ENCODE results near the gene FPGS. TPM values are rescaled to one million over a fixed set of nuclear protein-coding genes. Genes with fewer than 3 reads are reported as not detected.
"Not testable (repeated sequence)": the region's sequence is repeated elsewhere in the genome, so short reads cannot be mapped to it uniquely, and the experiment has no call there.

Gene FPGS
- total and polyA plus RNA-seq, 8 donors: 29.1 to 235 (median 70.4) TPM

GRCh38 chr9:127833555-127833954, 30.9 kb downstream of the FPGS start:
- 29 to 54% (median 44%) methylated on average over 1 of the region's 1 CpG for WGBS, 5 donors
- peaks cover 28 to 62% (median 40%) of the 10 kb centered on the region in 4 donors for H3K4me1 ChIP-seq
- H3K4me3 ChIP-seq: no peak overlapping the region
- no peaks in the 10 kb centered on the region for H3K27me3 ChIP-seq
- intact Hi-C loops (cut with DNase I; ENCODE audit: low total_unique reads): no loop called here
- no peaks in the 10 kb centered on the region for H3K9me3 ChIP-seq
- TF ChIP-seq EP300 (IDR thresholded peaks at IDR 0.05) (no peak), POLR2AphosphoS5 (IDR thresholded peaks at IDR 0.05) (no peak), CTCF (IDR thresholded peaks at IDR 0.05) (no peak), POLR2A (IDR thresholded peaks at IDR 0.05) (no peak)
- H3K27ac ChIP-seq: peak overlapping the region in 4 of 5 donors; percentile 61 to 89 (median 84)
- H3K36me3 ChIP-seq: peaks cover 0 to 6% (median 0%) of the 10 kb centered on the region in 4 donors
- no peak for DNase-seq

DNA sequence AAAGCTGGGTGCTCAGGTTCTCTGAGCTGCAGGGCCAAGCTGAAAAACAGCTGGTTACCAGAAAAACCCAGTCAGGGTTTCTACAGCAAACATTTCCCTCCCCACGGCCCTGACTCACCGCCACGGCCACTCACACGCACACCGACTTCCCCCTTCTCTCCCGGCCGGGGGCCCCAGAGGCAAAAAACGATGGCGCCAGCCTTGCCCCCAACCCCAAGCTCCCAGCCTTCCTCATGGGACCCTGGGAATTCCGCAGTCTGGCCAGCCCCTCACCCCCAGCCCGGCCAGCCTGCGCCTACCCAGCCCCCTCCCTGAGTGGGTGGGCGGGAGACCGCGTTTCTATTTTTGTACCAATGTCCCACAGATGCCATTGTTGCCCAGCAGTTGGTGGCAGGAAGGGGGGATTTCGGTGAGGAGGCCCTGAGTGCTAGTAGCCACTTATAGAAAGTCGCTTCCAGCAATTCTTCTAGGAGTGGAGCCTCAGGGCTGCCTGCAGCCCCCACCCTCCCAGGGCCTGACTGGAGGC, 33.4 kb downstream of the FPGS start:
- Histone ChIP-seq H3K9me3 (no peaks in the 10 kb centered on the region), H3K27me3 (no peaks in the 10 kb centered on the region), H3K36me3 (peaks cover 0 to 8% (median 2%) of the 10 kb centered on the region in 4 donors), H3K4me3 (no peak overlapping the region), H3K4me1 (peaks cover 21 to 78% (median 36%) of the 10 kb centered on the region in 4 donors), H3K27ac (peak overlapping the region; percentile 63 to 89 (median 82))
- intact Hi-C loops (cut with DNase I; ENCODE audit: low total_unique reads): no loop called here
- 34 to 56% (median 52%) methylated on average over 14 to 17 of the region's 17 CpGs for WGBS, 5 donors
- no peak for TF ChIP-seq EP300 (IDR thresholded peaks at IDR 0.05)
- no peak for TF ChIP-seq POLR2A (IDR thresholded peaks at IDR 0.05)
- TF ChIP-seq POLR2AphosphoS5 (IDR thresholded peaks at IDR 0.05): no peak
- no peak for TF ChIP-seq CTCF (IDR thresholded peaks at IDR 0.05)
- DNase-seq: peak in 1 of 2 donors; percentile 60

- intact Hi-C loops (cut with DNase I; ENCODE audit: low total_unique reads); H3K27me3 ChIP-seq; DNase-seq; H3K4me3 ChIP-seq; H3K9me3 ChIP-seq: not testable (repeated sequence)
- Histone ChIP-seq H3K4me1 (peaks cover 21 to 78% (median 36%) of the 10 kb centered on the region in 4 donors), H3K27ac (peak overlapping the region; percentile 63 to 89 (median 82)), H3K36me3 (peaks cover 0 to 10% (median 5%) of the 10 kb centered on the region in 4 donors)
- 77 to 89% (median 84%) methylated on average over 3 of the region's 3 CpGs for WGBS, 5 donors
Measured at GRCh38 chr9:127836561-127836960, 33.9 kb downstream of the FPGS start.

- peak overlapping the region; percentile 66 to 89 (median 82) for H3K27ac ChIP-seq
- WGBS, 5 donors: 55 to 73% (median 69%) methylated on average over 4 of the region's 4 CpGs
- H3K27me3 ChIP-seq: no peaks in the 10 kb centered on the region
- no peak overlapping the region for H3K4me3 ChIP-seq
- peaks cover 21 to 74% (median 34%) of the 10 kb centered on the region in 4 donors for H3K4me1 ChIP-seq
- TF ChIP-seq CTCF (IDR thresholded peaks at IDR 0.05): no peak
- TF ChIP-seq EP300 (IDR thresholded peaks at IDR 0.05): no peak
- TF ChIP-seq POLR2A (IDR thresholded peaks at IDR 0.05): no peak
- no peak for TF ChIP-seq POLR2AphosphoS5 (IDR thresholded peaks at IDR 0.05)
- no peak for DNase-seq
- H3K9me3 ChIP-seq: no peaks in the 10 kb centered on the region
- intact Hi-C loops (cut with DNase I; ENCODE audit: low total_unique reads): no loop called here
- peaks cover 0 to 14% (median 7%) of the 10 kb centered on the region in 4 donors for H3K36me3 ChIP-seq
Measured at GRCh38 chr9:127837346-127837745, 34.7 kb downstream of the FPGS start.

Data from stomach (tissue), 9 donors.